ENCODE data around the gene ZNF385D. TPM values are rescaled to one million over a fixed set of nuclear protein-coding genes. Genes with fewer than 3 reads are reported as not detected.

ZNF385D gene
- total and polyA plus RNA-seq, 2 of the 13 experiments (the other 11 are each of a cell fraction or from before 2014, with no cell fraction given) = not detected

- Histone ChIP-seq H3K4me1 (ENCODE audit: insufficient read depth, low read length) (no peaks in the 10 kb centered on the region), H3K9me3 (ENCODE audit: low read length) (no peaks in the 10 kb centered on the region), H3K27me3 (ENCODE audit: control insufficient read depth in 1 of 2, insufficient read depth in 2 of 2, low read length in 2 of 2) (no peaks in the 10 kb centered on the region), H3K27ac (ENCODE audit: extremely low read length, insufficient read depth, low read length) (no peak overlapping the region), H2AFZ (ENCODE audit: low read length) (no peak overlapping the region), H3K36me3 (replicated peaks in 1 of 2; ENCODE audit: control insufficient read depth in 1 of 2, insufficient read depth in 2 of 2, low read length in 2 of 2) (no peaks in the 10 kb centered on the region), H3K79me2 (ENCODE audit: insufficient read depth, low read length) (no peaks in the 10 kb centered on the region), H3K9ac (ENCODE audit: insufficient read depth, low read depth, low read length) (no peak overlapping the region), H3K4me2 (ENCODE audit: low read depth, low read length) (no peak overlapping the region), H4K20me1 (ENCODE audit: insufficient read depth, low read length) (no peaks in the 10 kb centered on the region), H3K4me3 (replicated peaks in 1 of 3; ENCODE audit: insufficient read depth in 1 of 3, low read depth in 2 of 3, low read length in 3 of 3) (no peak overlapping the region)
- CTCF ChIA-PET (ENCODE audit: low intra/inter-chr PET ratio, low total read pairs) = no interaction called here
- 0% methylated on average over 1 of the region's 1 CpG for WGBS (ENCODE audit: low lambda C conversion rate)
- TF ChIP-seq CEBPB (IDR thresholded peaks at IDR 0.05; ENCODE audit: borderline replicate concordance, low read depth, low read length) = no peak
- TF ChIP-seq ZNF562 (CRISPR knock-in tag; IDR thresholded peaks at IDR 0.05; ENCODE audit: borderline replicate concordance) = no peak
- no peak for TF ChIP-seq NR2F1 (CRISPR knock-in tag; IDR thresholded peaks at IDR 0.05)
- no peak for TF ChIP-seq ZNF776 (CRISPR knock-in tag; IDR thresholded peaks at IDR 0.05)
- TF ChIP-seq ZNF3 (CRISPR knock-in tag; IDR thresholded peaks at IDR 0.05) = no peak
- no peak for TF ChIP-seq ZMAT5 (CRISPR knock-in tag; IDR thresholded peaks at IDR 0.05; ENCODE audit: borderline replicate concordance, low read depth)
- no peak for TF ChIP-seq ZSCAN25 (CRISPR knock-in tag; IDR thresholded peaks at IDR 0.05)
- no peak for TF ChIP-seq THRA (CRISPR knock-in tag; IDR thresholded peaks at IDR 0.05; ENCODE audit: borderline replicate concordance)
- no peak for TF ChIP-seq MTF2 (CRISPR knock-in tag; IDR thresholded peaks at IDR 0.05; ENCODE audit: borderline replicate concordance)
- TF ChIP-seq CBX2 (IDR thresholded peaks at IDR 0.05; ENCODE audit: low read depth, low read length) = no peak
- TF ChIP-seq CBX2 (CRISPR knock-in tag; IDR thresholded peaks at IDR 0.05; ENCODE audit: low read depth) = no peak
- no peak for TF ChIP-seq YEATS4 (CRISPR knock-in tag; IDR thresholded peaks at IDR 0.05; ENCODE audit: borderline replicate concordance)
- no peak for TF ChIP-seq ZNF841 (CRISPR knock-in tag; IDR thresholded peaks at IDR 0.05; ENCODE audit: borderline replicate concordance)
- no peak for TF ChIP-seq XBP1 (CRISPR knock-in tag; IDR thresholded peaks at IDR 0.05)
- TF ChIP-seq LCORL (IDR thresholded peaks at IDR 0.05) = no peak
- no peak for TF ChIP-seq LCORL (CRISPR knock-in tag; IDR thresholded peaks at IDR 0.05)
- TF ChIP-seq ZKSCAN5 (CRISPR knock-in tag; IDR thresholded peaks at IDR 0.05) = no peak
- no peak for TF ChIP-seq MTF1 (CRISPR knock-in tag; IDR thresholded peaks at IDR 0.05)
- no peak for TF ChIP-seq ZNF550 (CRISPR knock-in tag; IDR thresholded peaks at IDR 0.05; ENCODE audit: borderline replicate concordance)
- TF ChIP-seq AGO2 (optimal IDR thresholded peaks at IDR 0.05; ENCODE audit: low read depth, low read length) = no peak
- no peak for TF ChIP-seq ZNF580 (CRISPR knock-in tag; IDR thresholded peaks at IDR 0.05; ENCODE audit: borderline replicate concordance, low read depth)
- no TSS peak for BruUV-seq (replicated peaks)
- ATAC-seq (no peak), FAIRE-seq (no peak), DNase-seq (ENCODE audit: low spot score) (no peak)
- in situ Hi-C loops (cut with HindIII; ENCODE audit: extremely low pct_ligation_motif_present, low pct_unique_long_range_greater_than_20kb) (no loop called here), intact Hi-C loops (cut with micrococcal nuclease; ENCODE audit: unreplicated experiment) (no loop called here)
- POLR2A ChIA-PET = no interaction called here
These were observed 96.3 kb downstream of the ZNF385D start for GRCh38 chr3:21654662-21655061.

All from HepG2 (cell line).